ENCODE results near the gene LENG1.

Gene LENG1

GRCh38 chr19:54154603-54155345 is 4.7 kb downstream of the LENG1 start:
- H2AFZ ChIP-seq (ENCODE audit: low read depth, low read length, severe bottlenecking): no peak overlapping the region
- no peak overlapping the region for H3K4me3 ChIP-seq (ENCODE audit: insufficient read depth, low read length, poor library complexity, severe bottlenecking)
- H3K27me3 ChIP-seq (ENCODE audit: low read length): no peaks in the 10 kb centered on the region
- H3K27ac ChIP-seq (ENCODE audit: low read depth, low read length): no peak overlapping the region
- no peak overlapping the region for H3K9ac ChIP-seq (ENCODE audit: low read length)
- no peak overlapping the region for H3K4me2 ChIP-seq (ENCODE audit: low read depth, low read length, poor library complexity, severe bottlenecking)
- H3F3A ChIP-seq (ENCODE audit: insufficient read depth): peaks cover 22% of the 10 kb centered on the region; the same call in 1 of the 2 replicates
- no peaks in the 10 kb centered on the region for H4K20me1 ChIP-seq (ENCODE audit: low read depth, low read length)
- H3K36me3 ChIP-seq (ENCODE audit: low read length): no peaks in the 10 kb centered on the region
- H3K9me2 ChIP-seq (replicated peaks; ENCODE audit: insufficient read depth, low read length): no peaks in the 10 kb centered on the region
- TF ChIP-seq CTCF (IDR thresholded peaks at IDR 0.05; ENCODE audit: insufficient read depth, low read length, poor library complexity, severe bottlenecking): no peak
- H3K79me2 ChIP-seq (ENCODE audit: insufficient read depth, low read length): no peaks in the 10 kb centered on the region
- no peaks in the 10 kb centered on the region for H3K9me3 ChIP-seq (ENCODE audit: insufficient read depth, low read length)

GRCh38 chr19:54153731-54154326 is 5.7 kb downstream of the LENG1 start:
- Histone ChIP-seq H3F3A (ENCODE audit: insufficient read depth) (peaks cover 16% of the 10 kb centered on the region; the same call in 1 of the 2 replicates), H2AFZ (ENCODE audit: low read depth, low read length, severe bottlenecking) (no peak overlapping the region), H4K20me1 (ENCODE audit: low read depth, low read length) (no peaks in the 10 kb centered on the region), H3K79me2 (ENCODE audit: insufficient read depth, low read length) (no peaks in the 10 kb centered on the region), H3K4me3 (ENCODE audit: insufficient read depth, low read length, poor library complexity, severe bottlenecking) (no peak overlapping the region), H3K36me3 (ENCODE audit: low read length) (no peaks in the 10 kb centered on the region), H3K9me2 (replicated peaks; ENCODE audit: insufficient read depth, low read length) (no peaks in the 10 kb centered on the region), H3K9me3 (ENCODE audit: insufficient read depth, low read length) (no peaks in the 10 kb centered on the region), H3K27ac (ENCODE audit: low read depth, low read length) (no peak overlapping the region), H3K27me3 (ENCODE audit: low read length) (no peaks in the 10 kb centered on the region), H3K9ac (ENCODE audit: low read length) (no peak overlapping the region), H3K4me2 (ENCODE audit: low read depth, low read length, poor library complexity, severe bottlenecking) (no peak overlapping the region)
- TF ChIP-seq CTCF (IDR thresholded peaks at IDR 0.05; ENCODE audit: insufficient read depth, low read length, poor library complexity, severe bottlenecking): no peak
- no peak for TF ChIP-seq EZH2phosphoT487 (conservative IDR thresholded peaks at IDR 0.05; ENCODE audit: low read length)

- no peaks in the 10 kb centered on the region for H3K9me3 ChIP-seq (ENCODE audit: insufficient read depth, low read length)
- H2AFZ ChIP-seq (ENCODE audit: low read depth, low read length, severe bottlenecking): no peak overlapping the region
- H3K4me3 ChIP-seq (ENCODE audit: insufficient read depth, low read length, poor library complexity, severe bottlenecking): no peak overlapping the region
- no peaks in the 10 kb centered on the region for H3K9me2 ChIP-seq (replicated peaks; ENCODE audit: insufficient read depth, low read length)
- H3F3A ChIP-seq (ENCODE audit: insufficient read depth): peaks cover 8% of the 10 kb centered on the region; the same call in 1 of the 2 replicates
- H3K79me2 ChIP-seq (ENCODE audit: insufficient read depth, low read length): no peaks in the 10 kb centered on the region
- H3K36me3 ChIP-seq (ENCODE audit: low read length): no peaks in the 10 kb centered on the region
- H3K9ac ChIP-seq (ENCODE audit: low read length): no peak overlapping the region
- no peak overlapping the region for H3K27ac ChIP-seq (ENCODE audit: low read depth, low read length)
- no peak overlapping the region for H3K4me2 ChIP-seq (ENCODE audit: low read depth, low read length, poor library complexity, severe bottlenecking)
- TF ChIP-seq EZH2phosphoT487 (conservative IDR thresholded peaks at IDR 0.05; ENCODE audit: low read length): no peak
- TF ChIP-seq CTCF (IDR thresholded peaks at IDR 0.05; ENCODE audit: insufficient read depth, low read length, poor library complexity, severe bottlenecking): no peak
- no peaks in the 10 kb centered on the region for H4K20me1 ChIP-seq (ENCODE audit: low read depth, low read length)
- no peaks in the 10 kb centered on the region for H3K27me3 ChIP-seq (ENCODE audit: low read length)
Observed at GRCh38 chr19:54152878-54153524, 6.5 kb downstream of the LENG1 start.
